HepG2 (cell line): ENCODE measurements around the gene LDHAL6B.

Experiments
- BHLHE40 ChIP-seq: IDR thresholded peaks from 2 replicates; pipeline ENCODE4 v1.6.1; 2011; ENCODE audit warnings: low read length, improper control_type of control experiment
- EEA1 ChIP-seq: sonication (generic); formaldehyde crosslinking; IDR thresholded peaks from 2 replicates; pipeline ENCODE4 v1.5.1; 2020; ENCODE audit warnings: mild to moderate bottlenecking, missing genetic modification reagents, borderline replicate concordance
- HCFC1 ChIP-seq: fragments of 150-350 bp; IDR thresholded peaks from 2 replicates; pipeline ENCODE4 v1.6.1; 2014; ENCODE audit warnings: low read depth, low read length
- HDAC2 ChIP-seq: sonication (generic); formaldehyde crosslinking; IDR thresholded peaks from 2 replicates; pipeline ENCODE4 v1.4.0; 2020; ENCODE audit warnings: missing genetic modification reagents
- HNF4A ChIP-seq: sonication (generic); formaldehyde crosslinking; IDR thresholded peaks from 2 replicates; pipeline ENCODE4 v1.4.0; 2020; ENCODE audit warnings: missing genetic modification reagents
- HOXA7 ChIP-seq: sonication (generic); formaldehyde crosslinking; IDR thresholded peaks from 2 replicates; pipeline ENCODE4 v1.8.1; 2022; ENCODE audit warnings: mild to moderate bottlenecking, missing genetic modification reagents, moderate library complexity
- POLR2A ChIP-seq, 2 experiments: IDR thresholded peaks; 2 replicates each; pipeline ENCODE4 v1.6.1; 2011; ENCODE audit warnings: low read depth in 2 of 2, low read length in 2 of 2, mild to moderate bottlenecking in 1 of 2, moderate library complexity in 1 of 2; ENCODE audit not compliant: insufficient read depth in 1 of 2
- ZBTB46 ChIP-seq: sonication (generic); formaldehyde crosslinking; IDR thresholded peaks from 2 replicates; pipeline ENCODE4 v1.4.0; 2020; ENCODE audit warnings: mild to moderate bottlenecking, missing genetic modification reagents, borderline replicate concordance
- ZFP36 ChIP-seq: fragments of 150-350 bp; IDR thresholded peaks from 2 replicates; pipeline ENCODE4 v1.6.1; 2018; ENCODE audit warnings: borderline replicate concordance, low read length, low read depth; ENCODE audit not compliant: partially characterized antibody
- ZNF264 ChIP-seq: sonication (generic); formaldehyde crosslinking; IDR thresholded peaks from 2 replicates; pipeline ENCODE4 v1.4.0; 2020; ENCODE audit warnings: missing genetic modification reagents
- ZNF282 ChIP-seq: fragments of 450-650 bp; IDR thresholded peaks from 2 replicates; pipeline ENCODE4 v1.6.1; 2018; ENCODE audit not compliant: partially characterized antibody
- ZNF3 ChIP-seq: IDR thresholded peaks from 2 replicates; pipeline ENCODE4 v1.7.0; 2017; ENCODE audit warnings: inconsistent platforms
- ZNF33B ChIP-seq: sonication (generic); formaldehyde crosslinking; IDR thresholded peaks from 2 replicates; pipeline ENCODE4 v1.5.1; 2020; ENCODE audit warnings: mild to moderate bottlenecking, missing genetic modification reagents
- TF ChIP-seq, protein P1 (sequence below): sonication (generic); formaldehyde crosslinking; IDR thresholded peaks from 2 replicates; pipeline ENCODE4 v1.5.0; 2020; ENCODE audit warnings: mild to moderate bottlenecking, missing genetic modification reagents, moderate library complexity

DNA sequence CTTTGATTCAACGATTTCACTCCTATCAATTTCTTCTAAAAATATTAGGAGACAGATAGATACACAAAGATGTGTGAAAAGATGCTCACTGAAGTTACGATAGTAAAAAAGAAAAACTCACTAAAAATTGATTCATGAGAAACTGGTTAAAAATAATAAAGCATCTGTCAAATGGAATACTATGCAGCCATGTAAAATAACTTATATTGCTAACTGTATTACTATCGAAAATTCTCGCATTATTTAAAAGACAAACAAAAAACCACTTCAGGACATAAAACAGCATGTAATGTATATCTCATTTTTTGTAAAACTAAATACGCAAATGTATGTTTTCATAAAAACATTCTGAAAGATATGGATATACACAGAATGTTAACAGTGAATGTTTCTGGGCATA is 33.4 kb upstream of the LDHAL6B start:
- TF ChIP-seq BHLHE40: no peak
- TF ChIP-seq ZNF33B (CRISPR knock-in tag): no peak
- no peak for TF ChIP-seq ZBTB46 (CRISPR knock-in tag)
- TF ChIP-seq ZNF282: no peak
- no peak for TF ChIP-seq EEA1 (CRISPR knock-in tag)
- no peak for TF ChIP-seq ZNF264 (CRISPR knock-in tag)
- no peak for TF ChIP-seq HCFC1
- TF ChIP-seq ZNF3 (CRISPR knock-in tag): no peak
- TF ChIP-seq ZFP36: no peak
- no peak for TF ChIP-seq HOXA7 (CRISPR knock-in tag)
- TF ChIP-seq POLR2A (IDR thresholded peaks at IDR 0.05; ENCODE audit: insufficient read depth in 1 of 2, low read depth in 2 of 2, low read length in 2 of 2): no peak
- no peak for TF ChIP-seq HDAC2 (CRISPR knock-in tag)
- TF ChIP-seq, protein P1, sequence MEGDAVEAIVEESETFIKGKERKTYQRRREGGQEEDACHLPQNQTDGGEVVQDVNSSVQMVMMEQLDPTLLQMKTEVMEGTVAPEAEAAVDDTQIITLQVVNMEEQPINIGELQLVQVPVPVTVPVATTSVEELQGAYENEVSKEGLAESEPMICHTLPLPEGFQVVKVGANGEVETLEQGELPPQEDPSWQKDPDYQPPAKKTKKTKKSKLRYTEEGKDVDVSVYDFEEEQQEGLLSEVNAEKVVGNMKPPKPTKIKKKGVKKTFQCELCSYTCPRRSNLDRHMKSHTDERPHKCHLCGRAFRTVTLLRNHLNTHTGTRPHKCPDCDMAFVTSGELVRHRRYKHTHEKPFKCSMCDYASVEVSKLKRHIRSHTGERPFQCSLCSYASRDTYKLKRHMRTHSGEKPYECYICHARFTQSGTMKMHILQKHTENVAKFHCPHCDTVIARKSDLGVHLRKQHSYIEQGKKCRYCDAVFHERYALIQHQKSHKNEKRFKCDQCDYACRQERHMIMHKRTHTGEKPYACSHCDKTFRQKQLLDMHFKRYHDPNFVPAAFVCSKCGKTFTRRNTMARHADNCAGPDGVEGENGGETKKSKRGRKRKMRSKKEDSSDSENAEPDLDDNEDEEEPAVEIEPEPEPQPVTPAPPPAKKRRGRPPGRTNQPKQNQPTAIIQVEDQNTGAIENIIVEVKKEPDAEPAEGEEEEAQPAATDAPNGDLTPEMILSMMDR (CRISPR knock-in tag): no peak
- TF ChIP-seq HNF4A: no peak
